ENCODE results near the gene ACVR1.

DNA sequence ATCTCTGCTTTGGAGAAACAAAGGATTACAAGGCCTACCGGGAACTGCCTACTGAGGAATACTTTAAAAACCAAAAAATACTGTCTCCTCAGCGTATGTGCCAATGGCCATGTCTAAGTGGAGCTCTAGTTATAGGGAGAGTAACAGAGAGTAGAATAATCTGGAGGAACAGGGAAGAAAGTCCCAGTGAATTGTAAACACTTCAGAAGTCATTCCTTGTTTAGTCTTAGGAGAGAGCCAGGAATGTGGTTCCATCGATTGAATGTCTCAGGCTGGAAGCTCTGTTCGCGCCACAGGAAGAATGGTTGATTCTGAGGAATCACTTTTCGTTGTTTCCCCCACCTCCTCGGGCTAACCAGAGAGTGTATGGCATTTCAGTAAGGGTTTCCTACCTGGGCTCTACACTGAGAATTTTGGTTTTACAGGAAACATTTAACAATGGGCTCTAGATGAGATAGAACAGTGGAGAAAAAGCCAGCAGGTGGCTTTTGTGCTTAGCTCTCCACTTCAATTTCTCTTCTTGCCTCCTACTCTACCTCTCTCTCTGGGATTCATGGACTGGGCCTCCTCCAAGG, 88.7 kb downstream of the ACVR1 start:
- TF ChIP-seq, protein P1, sequence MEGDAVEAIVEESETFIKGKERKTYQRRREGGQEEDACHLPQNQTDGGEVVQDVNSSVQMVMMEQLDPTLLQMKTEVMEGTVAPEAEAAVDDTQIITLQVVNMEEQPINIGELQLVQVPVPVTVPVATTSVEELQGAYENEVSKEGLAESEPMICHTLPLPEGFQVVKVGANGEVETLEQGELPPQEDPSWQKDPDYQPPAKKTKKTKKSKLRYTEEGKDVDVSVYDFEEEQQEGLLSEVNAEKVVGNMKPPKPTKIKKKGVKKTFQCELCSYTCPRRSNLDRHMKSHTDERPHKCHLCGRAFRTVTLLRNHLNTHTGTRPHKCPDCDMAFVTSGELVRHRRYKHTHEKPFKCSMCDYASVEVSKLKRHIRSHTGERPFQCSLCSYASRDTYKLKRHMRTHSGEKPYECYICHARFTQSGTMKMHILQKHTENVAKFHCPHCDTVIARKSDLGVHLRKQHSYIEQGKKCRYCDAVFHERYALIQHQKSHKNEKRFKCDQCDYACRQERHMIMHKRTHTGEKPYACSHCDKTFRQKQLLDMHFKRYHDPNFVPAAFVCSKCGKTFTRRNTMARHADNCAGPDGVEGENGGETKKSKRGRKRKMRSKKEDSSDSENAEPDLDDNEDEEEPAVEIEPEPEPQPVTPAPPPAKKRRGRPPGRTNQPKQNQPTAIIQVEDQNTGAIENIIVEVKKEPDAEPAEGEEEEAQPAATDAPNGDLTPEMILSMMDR (IDR thresholded peaks at IDR 0.05): no peak
- no peak for TF ChIP-seq EP300 (IDR thresholded peaks at IDR 0.05)
- no peak for TF ChIP-seq POLR2AphosphoS5 (IDR thresholded peaks at IDR 0.05)
- no peak for TF ChIP-seq POLR2A (IDR thresholded peaks at IDR 0.05)
